Pancreas (tissue), 10 donors: ENCODE measurements around the gene FAM210B. TPM values are rescaled to one million over a fixed set of nuclear protein-coding genes. Genes with fewer than 3 reads are reported as not detected.

Source experiments
- ATAC-seq, 4 donors: fragments of 200-7000 bp; cut with Tn5 transposase; one replicate each; pipeline versions ENCODE4 v1.8.0 to v1.9.1; 2020; ENCODE audit warnings: mild to moderate bottlenecking in 4 of 4, moderate library complexity in 4 of 4
- DNase-seq, 6 donors: peaks; one replicate each; pipeline ENCODE4 v3.0.0-alpha.2; 2020
- FAIRE-seq: peaks from 2 replicates; lab custom pipeline; 2012; peaks lifted over from hg19 to GRCh38; lab: Jason Lieb, UNC
- H3K27ac ChIP-seq, 4 donors: fragments of 200-600 bp; sonication (generic); 1 replicate in 3 of 4; 2 replicates in 1 of 4; pipeline versions ENCODE4 v1.5.0 to v1.8.0; 2020
- H3K27me3 ChIP-seq, 4 donors: fragments of 200-600 bp; one replicate each; pipeline ENCODE4 v1.8.0; 2021
- H3K36me3 ChIP-seq, 3 donors: fragments of 200-600 bp; sonication (generic) in 1 of 3; one replicate each; pipeline versions ENCODE4 v1.5.0 to v1.8.0; 2020 to 2021
- H3K4me1 ChIP-seq, 3 donors: fragments of 200-600 bp; one replicate each; pipeline ENCODE4 v1.8.0; 2021
- H3K4me3 ChIP-seq, 4 donors: fragments of 200-600 bp; sonication (generic) in 2 of 4; one replicate each; pipeline versions ENCODE4 v1.5.0 to v1.8.0; 2020 to 2021
- H3K9me3 ChIP-seq, 4 donors: fragments of 200-600 bp; one replicate each; pipeline ENCODE4 v1.8.0; 2021
- CTCF ChIP-seq, 4 donors: fragments of 200-600 bp; sonication (generic) in 3 of 4; IDR thresholded peaks; one replicate each; pipeline versions ENCODE4 v1.5.0 to v1.8.0; 2021; ENCODE audit warnings: antibody characterized with exemption in 4 of 4
- WGBS, 2 donors: extraction: QIAGEN DNeasy Blood & Tissue Kit; methylation state at CpG; one replicate each; pipeline ENCODE4 v1.1.7; 2013; 5-methylcytosine and 5-hydroxymethylcytosine counted together
- intact Hi-C, 3 donors: fragments of 100-400 bp; cut with DNase I; formaldehyde crosslinking; loops; one replicate each; pipeline versions ENCODE4 v1.11.1 to v1.14.2; 2022
- polyA plus RNA-seq, 2 donors: library from polyadenylated mRNA; stranded (reverse); fragments of 200-250 nt; gene quantifications; one replicate each; pipeline ENCODE4 v1.2.3, GENCODE V29; 2013
- total RNA-seq, 6 donors: library from RNA; stranded (reverse); fragmentation: NEBNext Ultra II Directional in 4 of 6; extraction: Animal tissue kit (Norgen Biotek cat#: 25700) in 4 of 6; gene quantifications; one replicate each; pipeline versions ENCODE4 v1.2.1 to v1.2.4, GENCODE V29; 2021 to 2023
- donor health status: healthy with polysubstance abuse.
- donor health status: DM: no; HTN: no; CAD: no; lungs with moderate emphysema.
- donor health status: DM: no; HTN: no; CAD: no.
- donor health status: control.
- donor health status: control.
- donor health status: Bipolar disorder and iron deficiency.
- donor health status: DM: yes; HTN: yes; CAD: no.
- donor health status: DM: no; HTN: no; CAD: no.
- donor health status: DM: no; HTN: no; CAD: no.
- donor health status: DM: yes; HTN: yes; CAD: no.

FAM210B gene
- total and polyA plus RNA-seq, 8 donors: 13.1 to 29.6 (median 24.8) TPM

- Histone ChIP-seq H3K4me1 (peaks cover 0 to 6% (median 0%) of the 10 kb centered on the region in 3 donors), H3K9me3 (no peaks in the 10 kb centered on the region), H3K4me3 (no peak overlapping the region), H3K27ac (no peak overlapping the region), H3K27me3 (no peaks in the 10 kb centered on the region), H3K36me3 (peaks cover 0 to 27% (median 8%) of the 10 kb centered on the region in 3 donors)
- 59 to 61% methylated on average over 8 of the region's 8 CpGs for WGBS, 2 donors
- no peak for FAIRE-seq
- intact Hi-C loops: no loop called here
- DNase-seq: no peak
- ATAC-seq: no peak
- TF ChIP-seq CTCF (IDR thresholded peaks at IDR 0.05): no peak
These were observed 4.1 kb downstream of the FAM210B start for GRCh38 chr20:56362833-56363413.

- intact Hi-C loops: no loop called here
- H3K27ac ChIP-seq: no peak overlapping the region
- no peaks in the 10 kb centered on the region for H3K27me3 ChIP-seq
- WGBS, 2 donors: 92 to 93% methylated on average over 6 of the region's 6 CpGs
- no peak overlapping the region for H3K4me3 ChIP-seq
- H3K36me3 ChIP-seq: peaks cover 0 to 27% (median 8%) of the 10 kb centered on the region in 3 donors
- FAIRE-seq: no peak
- H3K4me1 ChIP-seq: peaks cover 0 to 6% (median 0%) of the 10 kb centered on the region in 3 donors
- H3K9me3 ChIP-seq: no peaks in the 10 kb centered on the region
- ATAC-seq: no peak
- TF ChIP-seq CTCF (IDR thresholded peaks at IDR 0.05): no peak
- no peak for DNase-seq
These were observed 4.7 kb downstream of the FAM210B start for GRCh38 chr20:56363491-56363890.

GRCh38 chr20:56368351-56369134, 9.8 kb downstream of the FAM210B start:
- no peak for ATAC-seq
- H3K27ac ChIP-seq: no peak overlapping the region
- no peak for FAIRE-seq
- H3K4me3 ChIP-seq: no peak overlapping the region
- TF ChIP-seq CTCF (IDR thresholded peaks at IDR 0.05): no peak
- no peaks in the 10 kb centered on the region for H3K27me3 ChIP-seq
- intact Hi-C loops: no loop called here
- H3K9me3 ChIP-seq: no peaks in the 10 kb centered on the region
- no peak for DNase-seq
- 83 to 86% methylated on average over 6 of the region's 6 CpGs for WGBS, 2 donors
- H3K36me3 ChIP-seq: peaks cover 0 to 27% (median 8%) of the 10 kb centered on the region in 3 donors
- H3K4me1 ChIP-seq: no peaks in the 10 kb centered on the region

- Histone ChIP-seq H3K36me3 (peaks cover 0 to 27% (median 8%) of the 10 kb centered on the region in 3 donors), H3K9me3 (no peaks in the 10 kb centered on the region), H3K27me3 (no peaks in the 10 kb centered on the region), H3K27ac (no peak overlapping the region), H3K4me1 (no peaks in the 10 kb centered on the region), H3K4me3 (no peak overlapping the region)
- ATAC-seq (no peak), FAIRE-seq (no peak), DNase-seq (no peak)
- 84 to 91% methylated on average over 4 of the region's 4 CpGs for WGBS, 2 donors
- intact Hi-C loops: no loop called here
- no peak for TF ChIP-seq CTCF (IDR thresholded peaks at IDR 0.05)
These were observed 10.4 kb downstream of the FAM210B start for GRCh38 chr20:56369179-56369578.

- intact Hi-C loops: no loop called here
- FAIRE-seq (no peak), ATAC-seq (no peak), DNase-seq (no peak)
- no peaks in the 10 kb centered on the region for H3K9me3 ChIP-seq
- H3K4me3 ChIP-seq: no peak overlapping the region
- H3K4me1 ChIP-seq: no peaks in the 10 kb centered on the region
- H3K27ac ChIP-seq: no peak overlapping the region
- 92% methylated on average over 11 of the region's 11 CpGs for WGBS, 2 donors
- no peak for TF ChIP-seq CTCF (IDR thresholded peaks at IDR 0.05)
- H3K36me3 ChIP-seq: peaks cover 0 to 8% (median 0%) of the 10 kb centered on the region in 3 donors
- H3K27me3 ChIP-seq: no peaks in the 10 kb centered on the region
These were observed 13.2 kb downstream of the FAM210B start for GRCh38 chr20:56371977-56372376.
